OCI-LY3 (cell line): ENCODE results near the gene ACER2.

ENCODE experiments used
- EZH2phosphoT487 ChIP-seq: fragments of 200-600 bp; shearing (Covaris generic); IDR thresholded peaks from 2 replicates; pipeline ENCODE4 v1.6.1; 2018; ENCODE audit warnings: antibody characterized with exemption, mixed run types, low read depth
- TF ChIP-seq, protein P1 (sequence below): fragments of 200-600, 300-600 bp; sonication (generic); IDR thresholded peaks from 2 replicates; pipeline ENCODE4 v1.5.1; 2014; ENCODE audit warnings: antibody characterized with exemption, low read length, low read depth

DNA sequence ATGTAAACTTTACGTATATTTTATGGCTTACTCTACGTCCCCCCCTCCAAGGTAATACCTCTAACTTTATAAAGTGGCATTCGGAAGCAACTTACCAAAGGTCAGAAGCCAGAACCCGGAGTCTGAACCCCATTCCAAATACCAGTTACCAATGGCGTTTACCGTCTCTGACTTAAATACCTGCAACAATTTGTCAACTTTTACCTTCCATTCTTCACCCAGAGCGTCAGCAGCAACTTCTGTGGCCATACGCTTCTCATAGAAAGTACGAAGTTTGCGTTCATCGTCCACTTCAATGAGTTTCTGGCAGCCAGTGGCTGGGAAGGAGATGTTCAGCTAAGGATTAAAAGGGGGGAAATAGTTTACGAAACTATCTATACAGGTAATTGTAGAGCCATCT is 29.5 kb upstream of the ACER2 start:
- TF ChIP-seq, protein P1, sequence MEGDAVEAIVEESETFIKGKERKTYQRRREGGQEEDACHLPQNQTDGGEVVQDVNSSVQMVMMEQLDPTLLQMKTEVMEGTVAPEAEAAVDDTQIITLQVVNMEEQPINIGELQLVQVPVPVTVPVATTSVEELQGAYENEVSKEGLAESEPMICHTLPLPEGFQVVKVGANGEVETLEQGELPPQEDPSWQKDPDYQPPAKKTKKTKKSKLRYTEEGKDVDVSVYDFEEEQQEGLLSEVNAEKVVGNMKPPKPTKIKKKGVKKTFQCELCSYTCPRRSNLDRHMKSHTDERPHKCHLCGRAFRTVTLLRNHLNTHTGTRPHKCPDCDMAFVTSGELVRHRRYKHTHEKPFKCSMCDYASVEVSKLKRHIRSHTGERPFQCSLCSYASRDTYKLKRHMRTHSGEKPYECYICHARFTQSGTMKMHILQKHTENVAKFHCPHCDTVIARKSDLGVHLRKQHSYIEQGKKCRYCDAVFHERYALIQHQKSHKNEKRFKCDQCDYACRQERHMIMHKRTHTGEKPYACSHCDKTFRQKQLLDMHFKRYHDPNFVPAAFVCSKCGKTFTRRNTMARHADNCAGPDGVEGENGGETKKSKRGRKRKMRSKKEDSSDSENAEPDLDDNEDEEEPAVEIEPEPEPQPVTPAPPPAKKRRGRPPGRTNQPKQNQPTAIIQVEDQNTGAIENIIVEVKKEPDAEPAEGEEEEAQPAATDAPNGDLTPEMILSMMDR = no peak
- no peak for TF ChIP-seq EZH2phosphoT487
